HG02798 (cell line): ENCODE results near the gene MPV17L2.
"Not testable (repeated sequence)": the region's sequence is repeated elsewhere in the genome, so short reads cannot be mapped to it uniquely, and the experiment has no call there.

Experiments used
- ATAC-seq: cut with Tn5 transposase; IDR thresholded peaks from one replicate; pipeline ENCODE4 v1.9.1; 2021; ENCODE audit warnings: mild to moderate bottlenecking; ENCODE audit not compliant: unreplicated experiment, poor library complexity

The MPV17L2 gene

GRCh38 chr19:18185538-18185937 lies 7.5 kb upstream of the MPV17L2 start:
- no peak for ATAC-seq

DNA sequence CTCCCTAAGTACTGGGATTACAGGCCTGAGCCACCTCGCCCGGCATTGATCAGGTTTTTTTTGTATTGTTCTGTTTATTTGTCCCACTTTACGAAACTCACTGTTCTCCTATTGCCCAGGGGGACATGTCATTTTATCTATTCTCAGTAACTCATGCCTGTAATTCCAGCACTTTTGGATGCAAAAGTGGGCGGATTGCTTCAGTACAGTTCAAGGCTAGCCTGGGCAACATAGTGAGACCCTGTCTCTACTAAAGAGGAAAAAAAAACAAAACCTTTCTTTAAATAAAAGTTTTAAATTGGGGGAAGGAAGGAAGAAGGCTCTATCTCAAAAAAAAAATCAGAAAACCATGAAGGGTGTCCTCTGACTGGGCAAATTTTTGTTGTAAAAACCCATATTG lies 2.7 kb upstream of the MPV17L2 start:
- ATAC-seq, result no peak

GRCh38 chr19:18191640-18192062 lies 1.4 kb upstream of the MPV17L2 start:
- no peak for ATAC-seq

GRCh38 chr19:18193388-18194180 lies 566 bp downstream of the MPV17L2 start:
- ATAC-seq, result no peak

GRCh38 chr19:18194181-18194530 lies 1.1 kb downstream of the MPV17L2 start:
- ATAC-seq, result no peak

DNA sequence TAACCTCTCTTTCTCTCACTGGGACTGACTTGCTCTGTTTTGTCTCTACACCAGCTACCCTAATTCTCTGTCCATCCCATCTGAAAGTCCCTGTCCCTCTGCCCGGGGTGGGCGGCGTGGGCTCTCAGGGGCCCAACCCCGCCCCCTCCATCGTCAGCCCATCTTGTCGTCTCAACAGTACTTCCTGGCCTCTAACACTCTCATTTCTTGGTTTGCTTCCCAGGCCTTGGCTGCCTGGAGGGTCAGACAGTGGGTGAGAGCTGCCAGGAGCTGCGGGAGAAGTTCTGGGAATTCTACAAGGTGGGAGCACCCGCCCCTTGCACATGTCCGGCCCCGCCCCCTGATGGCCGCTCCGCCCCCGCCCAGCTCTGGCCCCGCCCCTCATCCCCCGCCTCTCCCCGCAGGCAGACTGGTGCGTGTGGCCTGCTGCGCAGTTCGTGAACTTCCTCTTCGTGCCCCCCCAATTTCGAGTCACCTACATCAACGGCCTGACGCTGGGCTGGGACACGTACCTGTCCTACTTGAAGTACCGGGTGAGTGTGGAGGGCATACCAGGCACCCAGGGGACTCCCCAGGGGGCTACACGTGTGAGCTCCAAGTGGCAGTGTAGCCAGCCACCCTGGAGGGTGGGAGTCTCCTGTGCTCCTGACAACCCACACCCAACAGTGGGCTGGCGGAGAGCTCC lies 1.7 kb downstream of the MPV17L2 start:
- ATAC-seq, result no peak

GRCh38 chr19:18196511-18196845 lies 3.5 kb downstream of the MPV17L2 start:
- no peak for ATAC-seq

DNA sequence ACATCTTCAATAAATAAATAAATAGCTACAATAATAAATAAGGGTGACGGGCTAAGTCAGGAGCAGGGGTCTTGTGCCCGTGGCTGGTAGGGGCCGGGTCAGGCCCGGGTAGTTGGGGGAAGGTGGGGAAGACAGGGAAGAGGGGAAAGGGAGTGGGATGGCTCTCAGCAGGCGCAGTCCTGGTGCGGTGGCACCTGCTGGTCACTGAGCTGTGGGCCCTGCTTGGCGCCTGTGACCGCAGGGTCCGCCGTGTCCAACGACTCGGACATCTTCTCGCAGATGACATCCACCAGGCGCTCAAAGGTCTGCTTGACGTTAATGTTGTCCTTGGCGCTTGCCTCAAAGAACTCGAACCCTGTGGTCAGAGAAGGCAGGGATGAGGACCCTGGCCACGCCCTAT lies 4.3 kb downstream of the MPV17L2 start:
- ATAC-seq, result no peak

- no peak for ATAC-seq
Observed at GRCh38 chr19:18197941-18198340, 4.9 kb downstream of the MPV17L2 start.

DNA sequence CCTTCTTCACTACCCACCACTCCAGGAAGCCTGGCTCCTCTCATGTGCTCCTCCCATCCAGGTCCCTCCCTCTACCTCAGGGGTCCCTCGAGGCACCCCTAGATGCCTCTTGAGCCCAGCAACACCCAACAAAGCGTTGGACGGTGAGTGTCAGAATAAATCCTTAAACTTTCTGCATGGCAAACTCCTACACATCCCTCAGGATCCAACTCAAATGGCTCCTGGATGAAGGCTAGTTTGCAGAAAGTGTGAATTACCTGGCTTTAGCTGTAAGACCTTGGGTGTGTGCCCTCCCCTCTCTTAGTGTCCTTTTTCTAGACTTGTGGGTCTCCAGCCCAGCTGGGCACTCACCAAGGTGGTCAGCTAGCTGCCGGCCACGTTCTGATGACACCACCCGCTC lies 5.4 kb downstream of the MPV17L2 start:
- ATAC-seq, result no peak

DNA sequence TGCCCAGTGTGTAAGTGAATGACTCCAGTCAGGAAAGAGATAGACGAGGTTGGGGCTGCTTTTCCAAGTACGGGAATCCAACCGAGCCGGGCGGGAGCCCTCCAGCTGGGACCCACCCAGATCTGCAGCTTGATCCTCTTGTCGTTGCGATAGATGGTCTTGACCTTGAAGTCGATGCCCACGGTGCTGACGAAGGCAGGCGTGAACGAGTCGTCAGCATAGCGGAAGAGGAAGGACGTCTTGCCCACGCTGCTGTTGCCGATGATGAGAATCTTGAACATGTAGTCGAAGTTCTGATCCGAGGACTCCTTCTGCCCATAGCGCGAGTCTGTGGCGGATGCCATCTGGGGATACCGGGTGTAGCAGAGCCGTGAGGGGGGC lies 9.4 kb downstream of the MPV17L2 start:
- ATAC-seq, result no peak

GRCh38 chr19:18202778-18203407 lies 9.9 kb downstream of the MPV17L2 start:
- ATAC-seq, result no peak

DNA sequence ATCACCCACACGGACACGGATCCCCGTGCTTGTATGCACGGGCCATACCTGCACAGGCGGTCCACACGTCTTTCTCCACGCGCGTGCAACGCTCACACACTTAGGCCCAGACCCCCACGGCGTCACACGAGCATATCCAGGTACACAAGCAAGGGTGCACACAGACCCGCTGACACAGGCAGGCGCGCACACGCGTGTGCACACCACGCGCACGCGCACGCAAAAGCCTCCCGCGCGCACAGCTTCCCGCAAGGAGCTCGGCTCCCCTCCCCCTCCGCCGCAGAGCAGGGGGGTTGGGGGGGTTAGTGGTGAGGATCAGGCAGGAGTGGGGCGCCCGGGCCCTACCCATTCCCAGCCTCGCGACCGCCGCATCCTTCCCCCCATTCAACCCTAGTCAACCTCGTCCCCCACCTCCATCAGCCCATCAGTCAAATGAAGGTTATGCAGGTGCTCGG lies 10.4 kb downstream of the MPV17L2 start:
- no peak for ATAC-seq

DNA sequence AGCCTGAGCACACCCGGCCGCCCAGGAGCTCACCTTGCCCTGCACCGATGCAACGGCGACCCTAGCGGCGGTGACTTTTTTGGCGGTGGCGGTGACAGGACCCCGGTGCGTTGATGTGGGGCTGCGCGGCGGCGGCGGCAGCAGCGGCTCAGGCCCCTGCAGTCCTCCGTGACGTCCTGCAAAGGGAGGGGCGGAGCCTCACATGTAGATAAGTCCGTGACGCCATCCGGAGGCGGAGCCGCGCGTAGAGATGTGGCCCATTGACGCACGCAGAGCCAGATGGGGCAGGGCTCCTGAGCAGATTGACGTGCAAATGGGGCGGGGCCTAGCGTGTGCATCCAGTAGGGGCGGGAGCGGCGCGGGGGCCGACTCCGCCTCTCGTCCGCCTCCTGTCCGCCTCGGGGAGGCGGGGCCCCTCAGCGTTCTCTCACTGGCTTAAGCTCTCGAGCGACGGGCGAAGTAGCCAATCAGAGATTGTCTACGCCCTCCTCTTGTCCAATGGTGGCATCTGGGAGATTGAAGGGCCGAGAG lies 10.9 kb downstream of the MPV17L2 start, which contains the start of gene RAB3A:
Gene RAB3A, minus strand, starts transcription at position 180 of the 531 bp plus-strand sequence. CDS start 1,302 bp downstream, outside the sequence.
- peak; percentile 91 for ATAC-seq

GRCh38 chr19:18204394-18205199 lies 11.6 kb downstream of the MPV17L2 start:
- peak; percentile 15 for ATAC-seq

DNA sequence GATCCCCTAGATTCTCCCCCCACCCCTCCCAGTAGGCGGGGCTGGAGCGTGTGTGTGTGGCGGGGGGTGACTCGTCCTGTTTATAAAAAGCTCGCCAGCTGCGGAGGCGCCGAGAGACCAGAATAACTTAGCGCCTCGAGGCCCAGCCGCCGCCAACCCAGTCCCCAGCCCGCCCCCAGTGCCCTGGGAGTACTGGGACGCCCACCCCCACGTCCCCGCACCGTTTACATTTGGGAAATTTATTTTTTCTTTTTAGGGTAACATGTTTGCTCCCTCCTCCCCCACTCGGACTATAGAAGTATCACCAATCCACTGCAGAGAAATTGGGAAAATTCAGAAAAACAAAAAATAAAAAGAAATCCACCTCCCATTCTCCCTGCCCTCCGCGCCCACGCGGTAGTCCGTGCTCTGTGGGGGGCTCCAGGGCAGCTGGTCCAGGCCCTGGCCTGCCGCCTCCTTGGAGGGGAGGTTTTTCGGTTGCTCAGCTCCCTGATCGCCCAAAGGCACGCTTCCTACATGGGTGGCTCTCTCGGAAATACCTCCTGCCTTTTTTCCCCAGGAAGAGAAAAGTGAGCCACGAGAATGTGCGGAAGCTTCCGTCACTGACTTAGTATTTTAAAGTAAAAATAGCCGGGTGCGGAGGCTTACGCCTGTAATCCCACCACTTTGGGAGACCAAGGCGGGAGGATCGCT lies 12.3 kb downstream of the MPV17L2 start:
- ATAC-seq, result no peak

DNA sequence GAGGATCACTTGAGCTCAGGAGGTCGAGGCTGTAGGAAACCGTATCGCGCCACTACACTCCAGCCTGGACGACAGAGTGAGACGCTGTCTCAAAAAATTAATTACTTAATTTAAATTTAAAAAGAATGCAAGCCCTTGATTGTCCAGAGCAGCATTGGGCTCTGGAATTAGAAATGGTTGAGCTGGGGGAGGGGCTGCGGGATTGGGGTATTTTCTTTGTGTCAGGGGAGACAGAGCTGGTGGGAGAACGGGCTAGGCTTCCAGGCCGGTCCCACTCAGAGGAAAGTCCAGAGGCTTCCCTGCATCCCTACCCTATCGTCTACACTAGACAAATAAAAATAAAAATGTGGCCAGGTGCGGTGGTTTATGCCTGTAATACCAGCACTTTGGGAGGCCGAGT lies 13.0 kb downstream of the MPV17L2 start:
- ATAC-seq, result no peak

DNA sequence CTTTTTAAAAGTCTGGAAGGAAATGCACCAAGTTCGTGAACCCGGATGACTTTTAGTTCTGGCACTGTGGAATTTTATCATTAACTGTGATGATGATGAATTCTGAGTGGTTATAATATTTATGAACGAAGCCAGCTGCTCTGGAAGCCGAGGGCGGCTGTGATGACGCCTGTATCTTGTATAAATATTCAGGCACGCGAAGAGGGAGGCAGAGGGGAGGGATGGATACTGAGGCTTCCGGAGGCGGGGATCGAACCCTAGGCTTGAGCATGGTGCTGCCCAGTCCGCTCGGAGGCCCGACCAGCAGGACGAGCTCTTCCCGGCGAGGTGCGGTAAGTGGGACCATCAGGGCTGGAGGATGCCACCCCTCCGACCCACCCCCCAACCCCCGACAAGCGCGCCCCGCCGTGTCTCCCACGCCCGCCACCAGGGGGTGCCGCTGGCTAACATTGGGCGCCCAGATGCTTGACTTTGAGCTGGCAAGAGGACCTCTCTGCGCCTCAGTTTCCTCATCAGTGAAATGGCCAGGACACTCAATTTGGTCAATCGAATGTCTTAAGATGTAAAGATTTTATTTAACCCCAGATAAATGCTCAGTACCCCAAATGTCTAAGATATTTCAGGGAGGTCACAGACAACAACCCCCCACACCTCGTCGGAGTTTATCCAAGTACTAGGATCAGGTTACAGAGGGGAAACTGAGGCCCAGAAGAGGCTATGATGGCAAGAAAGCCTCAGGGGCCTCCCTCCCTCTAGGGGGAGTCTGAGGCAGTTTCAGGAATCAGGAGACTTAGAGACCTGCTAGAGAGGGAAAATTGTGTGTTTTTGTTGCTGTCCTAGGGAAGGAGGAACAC lies 15.3 kb downstream of the MPV17L2 start:
- no peak for ATAC-seq

DNA sequence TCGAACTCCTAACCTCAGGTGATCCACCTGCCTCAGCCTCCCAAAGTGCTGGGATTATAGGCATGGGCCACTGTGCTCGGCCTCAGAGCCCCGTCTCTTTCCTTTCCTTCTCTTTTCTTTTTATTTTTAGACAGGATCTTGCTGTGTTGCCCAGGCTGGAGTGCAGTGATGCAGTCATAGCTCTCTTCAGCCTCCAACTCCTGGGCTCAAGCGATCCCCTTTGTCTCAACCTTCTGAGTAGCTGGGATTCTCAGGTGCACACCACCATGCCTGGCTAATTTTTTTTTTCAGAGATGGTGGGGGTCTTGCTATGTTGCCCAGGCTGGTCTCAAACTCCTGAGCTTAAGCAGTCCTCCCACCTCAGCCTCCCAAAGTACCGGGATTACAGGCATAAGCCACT lies 16.9 kb downstream of the MPV17L2 start:
- ATAC-seq, result not testable (repeated sequence)
